Stromal cell of bone marrow (primary cell): ENCODE measurements around the gene FANCD2.
"Not testable (repeated sequence)": the region's sequence is repeated elsewhere in the genome, so short reads cannot be mapped to it uniquely, and the experiment has no call there.

Source experiments
- DNase-seq: peaks from one replicate; pipeline ENCODE4 v3.0.0-alpha.2; 2012; ENCODE audit warnings: low read depth

FANCD2 gene

GRCh38 chr3:10026084-10026890 lies at the start of gene FANCD2:
TSS of gene FANCD2 (plus strand) at chr3:10026437. CDS start at chr3:10028658, 2,221 bp downstream.
- peak; percentile 65 for DNase-seq

- DNase-seq: peak; percentile 99
These were observed 49.2 kb upstream of the FANCD2 start for GRCh38 chr3:9976721-9977709.

DNA sequence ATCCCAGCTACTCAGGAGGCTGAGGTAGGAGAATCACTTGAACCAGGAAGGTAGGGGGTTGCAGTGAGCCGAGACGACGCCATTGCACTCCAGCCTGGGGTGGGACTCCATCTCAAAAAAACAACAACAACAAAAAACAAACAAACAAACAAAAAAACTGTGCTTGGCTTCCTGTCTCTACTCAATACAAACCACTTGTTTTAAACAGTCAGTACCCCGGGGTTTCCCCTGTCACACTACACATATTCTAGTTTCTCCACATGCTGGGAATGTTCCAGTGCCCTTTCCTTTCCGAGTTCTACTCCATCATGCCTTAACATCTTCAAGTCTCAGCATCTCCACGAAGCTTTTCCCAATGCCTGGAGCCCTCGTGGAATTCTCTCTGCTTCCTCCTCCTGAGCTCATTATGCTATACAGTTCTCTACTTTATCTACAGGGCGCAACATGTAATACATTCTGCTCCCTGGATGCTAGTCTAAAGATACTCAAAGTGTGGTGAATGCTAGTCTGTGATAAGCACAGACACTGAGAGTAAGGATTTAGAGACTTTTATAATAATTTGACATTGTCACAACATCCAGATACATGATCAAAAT lies 47.4 kb upstream of the FANCD2 start:
- DNase-seq: no peak

DNA sequence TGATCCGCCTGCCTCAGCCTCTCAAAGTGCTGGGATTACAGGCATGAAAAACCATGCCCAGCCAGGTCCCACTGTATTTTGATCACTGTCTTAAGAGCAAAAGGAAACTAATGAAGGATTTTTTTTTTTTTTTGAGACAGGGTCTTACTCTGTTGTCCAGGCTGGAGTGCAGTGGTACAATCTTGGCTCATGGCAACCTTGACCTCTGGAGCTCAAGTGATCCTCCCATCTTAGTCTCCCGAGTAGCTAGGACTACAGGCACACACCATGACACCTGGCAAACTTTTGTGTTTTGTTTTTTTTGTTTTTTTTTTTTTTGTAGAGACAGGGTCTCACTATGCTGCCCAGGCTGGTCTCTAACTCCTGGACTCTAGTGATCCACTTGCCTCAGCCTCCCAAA lies 46.0 kb upstream of the FANCD2 start:
- DNase-seq: no peak

DNA sequence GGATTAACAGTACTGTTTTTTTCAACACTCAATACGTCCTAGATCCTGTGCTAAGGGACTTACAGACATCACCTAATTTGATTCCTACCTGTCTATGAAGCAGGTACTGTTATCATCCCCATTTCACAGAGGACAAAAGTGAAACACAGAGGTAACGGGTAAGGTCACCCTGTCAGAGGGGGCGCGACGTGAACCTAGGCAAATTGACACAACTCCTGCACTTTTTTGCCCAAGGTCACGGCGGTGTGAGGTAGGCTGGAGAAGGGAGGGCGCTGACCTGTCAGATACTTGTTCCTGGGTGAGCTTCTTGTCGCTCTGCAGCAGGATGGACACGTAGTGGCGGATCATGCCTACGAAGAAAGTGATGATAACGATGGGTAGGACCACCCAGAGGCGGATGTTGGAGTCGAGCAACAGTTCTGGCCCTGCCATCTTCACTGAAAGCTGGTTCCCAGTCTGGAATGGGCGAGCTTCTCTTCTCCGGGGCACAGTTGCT lies 40.0 kb upstream of the FANCD2 start:
- DNase-seq: no peak

DNA sequence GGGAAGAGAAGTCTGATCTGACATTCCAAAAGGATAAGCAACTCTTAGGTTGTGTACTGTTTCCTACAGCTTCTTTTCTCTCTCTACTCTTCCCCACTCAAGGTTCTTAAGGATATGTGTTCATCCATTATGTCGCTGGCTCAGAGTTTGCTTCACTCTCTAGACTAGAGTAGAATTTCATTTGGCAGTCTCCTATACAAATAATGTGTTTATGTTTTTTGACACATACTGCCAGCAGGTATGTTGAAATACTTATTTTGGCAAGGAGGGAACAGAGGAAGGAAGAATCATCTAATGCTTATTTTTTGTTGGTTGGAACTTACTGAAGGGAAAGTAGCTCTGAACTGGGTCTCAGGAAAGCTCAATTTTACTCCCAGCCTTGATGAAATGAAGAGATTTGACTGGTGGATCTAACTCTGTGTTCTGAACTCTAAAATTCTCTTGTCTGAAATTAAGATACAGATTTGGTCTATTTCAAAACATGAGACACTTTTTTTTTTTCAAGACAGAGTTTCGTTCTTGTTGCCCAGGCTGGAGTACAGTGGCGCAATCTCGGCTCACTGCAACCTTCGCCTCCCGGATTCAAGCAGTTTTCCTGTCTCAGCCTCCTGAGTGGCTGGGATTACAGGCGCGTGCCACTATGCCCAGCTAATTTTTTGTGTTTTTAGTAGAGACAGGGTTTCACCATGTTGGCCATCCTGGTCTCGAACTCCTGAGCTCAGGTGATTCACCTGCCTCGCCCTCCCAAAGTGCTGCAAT lies 32.0 kb upstream of the FANCD2 start:
- DNase-seq: peak; percentile 67

- DNase-seq: no peak
These were observed 25.6 kb upstream of the FANCD2 start for GRCh38 chr3:10000686-10001085.

DNA sequence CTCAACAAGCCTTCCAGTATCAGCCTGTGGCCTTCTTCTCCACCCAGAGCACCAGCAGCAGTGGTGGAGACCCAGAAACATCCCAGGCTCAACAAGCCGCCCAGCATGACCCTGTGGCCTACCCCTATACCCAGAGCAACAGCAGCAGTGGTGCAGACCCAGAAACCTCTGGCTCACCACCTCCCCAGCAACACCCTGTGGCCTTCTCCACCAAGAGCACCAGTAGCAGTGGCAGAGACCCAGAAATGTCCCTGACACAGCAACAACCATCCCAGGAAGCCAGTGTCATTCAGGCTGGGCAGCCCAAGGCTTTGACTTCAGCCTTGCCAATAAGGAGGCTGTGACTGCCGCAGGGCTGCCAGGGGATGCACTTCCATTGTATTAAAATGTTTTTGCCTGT lies 23.3 kb upstream of the FANCD2 start:
- DNase-seq: no peak

DNA sequence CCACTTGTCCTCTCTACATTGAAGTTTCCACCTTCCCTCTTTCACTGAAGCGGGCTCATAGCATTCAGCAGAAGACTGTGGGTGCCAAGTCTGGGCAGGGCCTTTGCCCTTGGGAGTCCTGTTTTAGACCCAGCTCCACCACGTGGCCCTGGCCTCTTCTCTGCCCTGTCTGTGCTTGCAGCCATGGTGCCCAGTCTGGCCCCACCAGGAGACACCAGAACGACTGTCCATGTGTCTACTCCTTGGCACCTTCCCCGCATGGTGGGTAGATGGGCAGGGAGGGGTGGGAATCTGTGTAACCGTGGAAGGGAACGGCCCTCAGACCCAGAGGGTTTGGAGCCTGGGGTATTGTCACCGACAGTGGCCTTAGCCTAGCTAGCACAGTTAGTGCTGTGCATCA lies 21.7 kb upstream of the FANCD2 start:
- no peak for DNase-seq

GRCh38 chr3:10004960-10005564 lies 21.2 kb upstream of the FANCD2 start:
- DNase-seq: no peak

GRCh38 chr3:10006048-10006761 lies 20.0 kb upstream of the FANCD2 start:
- no peak for DNase-seq

DNA sequence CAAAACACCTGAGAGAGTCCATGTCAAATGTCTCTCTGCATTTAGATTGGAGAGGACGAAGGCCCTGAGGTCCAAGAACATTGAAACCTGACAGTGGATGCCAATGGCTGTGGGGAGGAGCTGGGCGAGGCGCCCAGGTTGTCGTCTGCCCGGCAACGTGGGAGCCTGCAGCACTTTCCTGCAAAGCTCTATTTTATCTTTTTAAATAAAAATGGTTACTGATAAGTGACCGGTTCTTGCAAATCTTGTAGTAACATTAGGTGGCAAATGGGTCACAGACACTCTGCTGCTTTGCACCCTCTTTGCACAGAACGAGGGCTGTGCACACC lies 19.5 kb upstream of the FANCD2 start:
- DNase-seq: no peak

GRCh38 chr3:10007126-10007782 lies 19.0 kb upstream of the FANCD2 start:
- DNase-seq: no peak

DNA sequence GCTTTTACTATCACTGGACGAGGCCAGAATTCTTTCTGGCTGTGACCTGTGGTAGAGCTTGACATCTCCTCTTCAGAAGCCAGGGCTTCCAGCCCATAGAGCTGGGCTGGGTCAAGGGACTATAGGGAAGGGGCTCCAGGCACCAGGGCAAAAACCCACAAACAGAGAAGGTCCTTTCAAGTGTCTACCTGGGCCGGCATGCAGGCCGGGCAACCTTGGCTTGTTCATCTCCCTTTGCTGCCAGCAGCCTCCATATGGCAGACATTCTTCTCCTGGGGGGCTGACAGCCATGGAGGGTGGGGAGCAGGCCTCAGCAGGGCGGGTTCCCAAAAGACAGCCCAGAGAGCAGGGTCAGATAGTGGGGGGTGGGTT lies 18.0 kb upstream of the FANCD2 start:
- not testable (repeated sequence) for DNase-seq

GRCh38 chr3:10008588-10009344 lies 17.5 kb upstream of the FANCD2 start:
- no peak for DNase-seq

GRCh38 chr3:10010421-10010877 lies 15.8 kb upstream of the FANCD2 start:
- no peak for DNase-seq

- DNase-seq: peak; percentile 81
These were observed 15.3 kb upstream of the FANCD2 start for GRCh38 chr3:10010878-10011465.

DNA sequence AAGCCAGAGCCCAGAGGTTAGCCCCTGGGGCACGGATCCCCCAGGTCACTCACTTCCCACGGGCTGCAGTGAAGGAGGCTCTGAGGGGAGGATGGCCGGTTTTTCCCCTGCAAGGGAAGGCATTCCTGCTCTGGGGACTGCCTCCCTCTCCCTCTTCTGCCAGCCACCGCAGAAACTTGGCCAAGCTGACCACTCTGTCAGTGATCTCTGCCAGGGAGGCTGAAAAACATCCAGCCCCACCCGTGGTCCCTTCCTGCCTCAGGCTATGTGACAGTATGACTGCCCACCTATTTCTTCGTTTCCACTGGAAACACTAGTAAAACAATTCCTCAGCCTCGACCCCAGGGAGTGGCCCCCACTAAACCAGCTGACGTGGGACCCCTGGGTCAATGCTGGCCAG lies 14.6 kb upstream of the FANCD2 start:
- DNase-seq: no peak

DNA sequence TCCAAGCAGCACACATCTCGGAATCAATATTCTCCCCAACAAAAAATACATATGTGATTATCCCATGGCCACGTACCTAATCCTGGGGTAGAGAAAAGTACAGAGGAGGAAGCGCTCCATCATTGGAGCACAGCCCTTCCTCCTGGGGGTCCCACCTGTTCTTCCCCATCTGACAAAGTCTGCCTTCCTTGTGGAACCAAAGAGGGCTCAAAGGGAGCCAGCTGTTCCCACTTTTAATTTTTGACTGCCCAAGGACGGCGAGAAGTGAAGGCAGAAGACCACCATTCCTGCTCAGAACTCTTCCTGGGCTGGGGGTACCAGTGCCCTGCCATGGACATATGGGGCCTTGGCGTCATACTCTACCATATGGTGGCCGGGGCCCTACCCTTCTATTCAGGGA lies 14.1 kb upstream of the FANCD2 start:
- no peak for DNase-seq
